ENCODE data around the gene FEM1A. TPM values are rescaled to one million over a fixed set of nuclear protein-coding genes. Genes with fewer than 3 reads are reported as not detected.

FEM1A gene
- total RNA-seq, 1 experiment from 2014 or later, result 17.7 TPM

DNA sequence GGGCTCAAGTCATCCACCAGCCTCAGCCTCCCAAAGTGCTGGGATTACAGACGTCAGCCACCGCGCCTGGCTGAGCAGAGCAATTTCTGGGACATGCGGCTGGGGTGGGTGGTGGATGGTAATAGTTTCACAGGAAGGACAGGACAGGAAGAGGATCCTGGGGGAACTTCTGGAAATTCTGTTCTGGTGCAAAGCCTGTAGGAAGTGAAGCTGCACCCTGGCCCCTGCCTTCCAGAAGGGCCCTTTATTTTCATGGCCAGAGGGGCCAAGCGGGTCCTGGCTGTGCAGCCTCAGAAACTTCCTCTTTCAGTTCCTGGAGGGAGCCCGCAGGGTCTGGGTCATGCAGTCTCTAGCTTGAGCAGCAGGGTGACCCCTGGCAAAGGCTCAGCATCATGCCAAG is 15.7 kb downstream of the FEM1A start:
- H3K9ac ChIP-seq (ENCODE audit: low read length), result no peak overlapping the region
- H3K27ac ChIP-seq (ENCODE audit: low read depth, low read length), result no peak overlapping the region
- TF ChIP-seq EZH2 (IDR thresholded peaks at IDR 0.05) (no peak), FOSL1 (IDR thresholded peaks at IDR 0.05; ENCODE audit: low read depth) (no peak), CEBPB (IDR thresholded peaks at IDR 0.05; ENCODE audit: low read depth) (no peak), ZFX (IDR thresholded peaks at IDR 0.05) (no peak), SIN3A (IDR thresholded peaks at IDR 0.05; ENCODE audit: low read depth) (no peak), JUND (IDR thresholded peaks at IDR 0.05) (no peak), YY1 (IDR thresholded peaks at IDR 0.05; ENCODE audit: extremely low read depth, insufficient replicate concordance, low read depth, low read length) (no peak), CBX3 (IDR thresholded peaks at IDR 0.05; ENCODE audit: low read depth) (no peak), RAD21 (IDR thresholded peaks at IDR 0.05; ENCODE audit: low read depth) (no peak), TCF7L2 (IDR thresholded peaks at IDR 0.05; ENCODE audit: borderline replicate concordance, extremely low read depth, insufficient read depth, insufficient read length) (no peak)
- TF ChIP-seq, protein P1, sequence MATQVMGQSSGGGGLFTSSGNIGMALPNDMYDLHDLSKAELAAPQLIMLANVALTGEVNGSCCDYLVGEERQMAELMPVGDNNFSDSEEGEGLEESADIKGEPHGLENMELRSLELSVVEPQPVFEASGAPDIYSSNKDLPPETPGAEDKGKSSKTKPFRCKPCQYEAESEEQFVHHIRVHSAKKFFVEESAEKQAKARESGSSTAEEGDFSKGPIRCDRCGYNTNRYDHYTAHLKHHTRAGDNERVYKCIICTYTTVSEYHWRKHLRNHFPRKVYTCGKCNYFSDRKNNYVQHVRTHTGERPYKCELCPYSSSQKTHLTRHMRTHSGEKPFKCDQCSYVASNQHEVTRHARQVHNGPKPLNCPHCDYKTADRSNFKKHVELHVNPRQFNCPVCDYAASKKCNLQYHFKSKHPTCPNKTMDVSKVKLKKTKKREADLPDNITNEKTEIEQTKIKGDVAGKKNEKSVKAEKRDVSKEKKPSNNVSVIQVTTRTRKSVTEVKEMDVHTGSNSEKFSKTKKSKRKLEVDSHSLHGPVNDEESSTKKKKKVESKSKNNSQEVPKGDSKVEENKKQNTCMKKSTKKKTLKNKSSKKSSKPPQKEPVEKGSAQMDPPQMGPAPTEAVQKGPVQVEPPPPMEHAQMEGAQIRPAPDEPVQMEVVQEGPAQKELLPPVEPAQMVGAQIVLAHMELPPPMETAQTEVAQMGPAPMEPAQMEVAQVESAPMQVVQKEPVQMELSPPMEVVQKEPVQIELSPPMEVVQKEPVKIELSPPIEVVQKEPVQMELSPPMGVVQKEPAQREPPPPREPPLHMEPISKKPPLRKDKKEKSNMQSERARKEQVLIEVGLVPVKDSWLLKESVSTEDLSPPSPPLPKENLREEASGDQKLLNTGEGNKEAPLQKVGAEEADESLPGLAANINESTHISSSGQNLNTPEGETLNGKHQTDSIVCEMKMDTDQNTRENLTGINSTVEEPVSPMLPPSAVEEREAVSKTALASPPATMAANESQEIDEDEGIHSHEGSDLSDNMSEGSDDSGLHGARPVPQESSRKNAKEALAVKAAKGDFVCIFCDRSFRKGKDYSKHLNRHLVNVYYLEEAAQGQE (IDR thresholded peaks at IDR 0.05; ENCODE audit: low read depth), result no peak
- TF ChIP-seq, protein P2, sequence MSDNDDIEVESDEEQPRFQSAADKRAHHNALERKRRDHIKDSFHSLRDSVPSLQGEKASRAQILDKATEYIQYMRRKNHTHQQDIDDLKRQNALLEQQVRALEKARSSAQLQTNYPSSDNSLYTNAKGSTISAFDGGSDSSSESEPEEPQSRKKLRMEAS (IDR thresholded peaks at IDR 0.05), result no peak
- intact Hi-C loops (cut with micrococcal nuclease), result loop anchor here (10.0 kb wide), 1 partner anchor 232 kb away; no protein-coding TSS in a partner anchor
- H3K4me1 ChIP-seq (ENCODE audit: control insufficient read depth in 1 of 2, insufficient read depth in 2 of 2, low read length in 2 of 2), result peaks cover 4 to 29% of the 10 kb centered on the region in 2 experiments
- no peak for ATAC-seq
- no peaks in the 10 kb centered on the region for H3K9me2 ChIP-seq (ENCODE audit: insufficient read depth)
- DNase-seq (ENCODE audit: low read depth, low spot score), result no peak
- no peaks in the 10 kb centered on the region for H3K27me3 ChIP-seq (ENCODE audit: insufficient read depth, low read length)
- POLR2A ChIA-PET, result no interaction called here
- BruUV-seq (replicated peaks), result no TSS peak
- H4K20me1 ChIP-seq (ENCODE audit: insufficient read depth), result no peaks in the 10 kb centered on the region
- H3K4me2 ChIP-seq (ENCODE audit: low read length), result no peak overlapping the region
- H3K9me3 ChIP-seq (ENCODE audit: control insufficient read depth in 1 of 2, insufficient read depth in 1 of 2, low read depth in 1 of 2, low read length in 2 of 2), result no peaks in the 10 kb centered on the region
- RAD21 ChIA-PET (ENCODE audit: low non-redundant PET in 1 of 2, low total read pairs in 2 of 2, uncharacterized antibody in 2 of 2, unreplicated experiment in 2 of 2), result interaction anchor here in 1 of 2 experiments (0.9 kb wide), 1 partner anchor 16 kb away, joined by 3 read pairs; the partner anchor contains the start of gene FEM1A
- CTCF ChIA-PET, result interaction anchor here (0.8 to 1.7 kb wide), 3 partner anchors 16 to 284 kb away, joined by 3 read pairs; partner anchors contain the start of gene FEM1A
- H2AFZ ChIP-seq (ENCODE audit: low read depth, low read length, poor library complexity, severe bottlenecking), result no peak overlapping the region
- H3K79me2 ChIP-seq (ENCODE audit: insufficient read depth, low read length), result no peaks in the 10 kb centered on the region
- H3K4me3 ChIP-seq (replicated peaks in 1 of 2; ENCODE audit: low read depth in 1 of 2, low read length in 2 of 2), result no peak overlapping the region
- H3K36me3 ChIP-seq (ENCODE audit: control insufficient read depth in 1 of 2, insufficient read depth in 2 of 2, low read length in 2 of 2), result no peaks in the 10 kb centered on the region
